Type B pancreatic cell (in vitro differentiated cells): ENCODE data around the gene PHLPP2. TPM values are rescaled to one million over a fixed set of nuclear protein-coding genes. Genes with fewer than 3 reads are reported as not detected.

ENCODE experiments used
- DNase-seq: peaks from one replicate; pipeline ENCODE4 v3.0.0; 2021; ENCODE audit warnings: mixed read lengths; ENCODE audit not compliant: unreplicated experiment; ENCODE audit errors: extremely low spot score
- H3K27ac Mint-ChIP-seq: 2 replicates; pipeline ENCODE4 v1.8.0; 2021; ENCODE audit warnings: mild to moderate bottlenecking, mixed read lengths
- H3K27me3 Mint-ChIP-seq: 2 replicates; pipeline ENCODE4 v1.8.0; 2021; ENCODE audit warnings: mixed read lengths
- H3K36me3 Mint-ChIP-seq: 2 replicates; pipeline ENCODE4 v1.8.0; 2021; ENCODE audit warnings: mixed read lengths
- H3K4me1 Mint-ChIP-seq: one replicate; pipeline ENCODE4 v1.8.0; 2021; ENCODE audit warnings: mixed read lengths; ENCODE audit not compliant: unreplicated experiment
- H3K4me3 Mint-ChIP-seq: 2 replicates; pipeline ENCODE4 v1.8.0; 2021; ENCODE audit warnings: mild to moderate bottlenecking, mixed read lengths
- H3K9me3 Mint-ChIP-seq: 2 replicates; pipeline ENCODE4 v1.8.0; 2021; ENCODE audit warnings: mixed read lengths
- total RNA-seq: library from RNA; stranded (reverse); gene quantifications from 2 replicates; pipeline ENCODE4 v1.2.1, GENCODE V29; 2021; ENCODE audit warnings: low replicate concordance
- TF ChIP-seq, protein P1 (sequence below): fragments of 200-600 bp; sonication (generic); conservative IDR thresholded peaks from 2 replicates; pipeline ENCODE4 v1.5.0; 2021; ENCODE audit warnings: antibody characterized with exemption, mild to moderate bottlenecking

PHLPP2 gene
- total RNA-seq, 1 donor from 2014 or later: 12.0 TPM

DNA sequence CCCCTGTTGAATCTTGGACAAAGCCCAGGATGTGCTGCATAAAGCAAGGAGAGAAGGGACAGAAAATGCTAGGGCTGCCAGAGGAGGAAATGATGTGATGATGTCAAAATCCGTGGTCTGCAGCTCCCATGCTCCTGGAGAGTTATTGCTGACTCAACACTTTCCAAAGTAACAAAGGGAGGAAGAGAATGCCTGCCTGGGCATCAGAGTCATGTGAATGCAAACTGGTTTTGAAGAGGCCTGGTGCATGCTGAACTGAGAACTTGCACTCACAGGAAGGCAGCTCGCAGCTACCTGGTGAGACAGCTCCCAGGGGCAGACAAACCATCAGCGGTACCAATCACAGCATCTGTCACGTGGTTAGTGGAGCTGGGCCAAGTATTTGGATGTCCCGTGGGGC lies 95.7 kb downstream of the PHLPP2 start:
- Mint-ChIP-seq H3K4me3 (peak overlapping the region; percentile 73), H3K4me1 (peaks cover 14% of the 10 kb centered on the region), H3K36me3 (peaks cover 5% of the 10 kb centered on the region), H3K9me3 (peaks cover 3% of the 10 kb centered on the region), H3K27ac (peak overlapping the region; percentile 82), H3K27me3 (peaks cover 18% of the 10 kb centered on the region)
- DNase-seq: no peak
- TF ChIP-seq, protein P1, sequence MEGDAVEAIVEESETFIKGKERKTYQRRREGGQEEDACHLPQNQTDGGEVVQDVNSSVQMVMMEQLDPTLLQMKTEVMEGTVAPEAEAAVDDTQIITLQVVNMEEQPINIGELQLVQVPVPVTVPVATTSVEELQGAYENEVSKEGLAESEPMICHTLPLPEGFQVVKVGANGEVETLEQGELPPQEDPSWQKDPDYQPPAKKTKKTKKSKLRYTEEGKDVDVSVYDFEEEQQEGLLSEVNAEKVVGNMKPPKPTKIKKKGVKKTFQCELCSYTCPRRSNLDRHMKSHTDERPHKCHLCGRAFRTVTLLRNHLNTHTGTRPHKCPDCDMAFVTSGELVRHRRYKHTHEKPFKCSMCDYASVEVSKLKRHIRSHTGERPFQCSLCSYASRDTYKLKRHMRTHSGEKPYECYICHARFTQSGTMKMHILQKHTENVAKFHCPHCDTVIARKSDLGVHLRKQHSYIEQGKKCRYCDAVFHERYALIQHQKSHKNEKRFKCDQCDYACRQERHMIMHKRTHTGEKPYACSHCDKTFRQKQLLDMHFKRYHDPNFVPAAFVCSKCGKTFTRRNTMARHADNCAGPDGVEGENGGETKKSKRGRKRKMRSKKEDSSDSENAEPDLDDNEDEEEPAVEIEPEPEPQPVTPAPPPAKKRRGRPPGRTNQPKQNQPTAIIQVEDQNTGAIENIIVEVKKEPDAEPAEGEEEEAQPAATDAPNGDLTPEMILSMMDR: no peak

DNA sequence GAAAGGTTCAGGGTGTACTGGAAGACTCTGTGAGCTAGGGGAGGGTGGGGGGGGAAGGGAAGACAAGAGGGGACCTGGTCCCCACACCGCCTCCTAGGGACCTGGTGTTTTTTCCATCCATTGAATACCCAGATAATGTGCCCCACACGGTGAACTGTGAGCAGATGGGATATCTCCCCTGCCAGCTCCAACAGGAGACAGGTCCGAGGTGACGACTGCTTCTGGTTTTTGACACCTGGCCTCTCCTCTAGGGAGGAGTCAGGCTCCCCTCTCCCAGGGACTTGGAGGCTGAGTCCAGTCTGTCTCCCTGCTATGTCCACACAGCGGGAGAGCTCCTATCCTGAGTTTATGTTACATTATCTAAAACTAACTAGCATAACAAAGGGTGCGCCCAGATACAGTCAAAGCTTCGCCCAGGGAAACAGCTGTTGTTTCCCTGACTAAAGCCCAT lies 96.7 kb downstream of the PHLPP2 start:
- Mint-ChIP-seq H3K9me3 (peaks cover 3% of the 10 kb centered on the region), H3K27me3 (peaks cover 18% of the 10 kb centered on the region), H3K4me3 (peak overlapping the region; percentile 89), H3K27ac (peak overlapping the region; percentile 82), H3K4me1 (peaks cover 14% of the 10 kb centered on the region), H3K36me3 (peaks cover 5% of the 10 kb centered on the region)
- no peak for DNase-seq
- TF ChIP-seq, protein P1: no peak

DNA sequence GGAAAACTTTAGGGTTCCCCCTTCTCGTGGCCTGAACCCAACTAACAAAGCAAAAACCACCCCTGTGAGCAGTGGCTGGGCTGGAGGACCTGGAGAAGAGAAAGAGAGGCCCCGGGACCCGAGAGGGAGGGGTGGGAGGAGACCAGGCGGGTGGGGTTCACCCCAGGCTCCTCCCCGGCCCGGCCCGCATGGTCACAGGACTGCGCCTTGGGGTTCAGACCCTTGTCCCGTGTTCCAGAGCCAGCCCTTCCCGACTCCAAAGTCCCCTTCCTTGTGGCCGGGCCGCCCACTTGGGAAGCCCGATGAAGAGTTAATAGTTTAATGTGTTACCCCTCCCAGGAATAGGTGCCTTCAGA lies 97.7 kb downstream of the PHLPP2 start:
- Mint-ChIP-seq H3K4me3 (peak overlapping the region; percentile 89), H3K4me1 (peaks cover 14% of the 10 kb centered on the region), H3K36me3 (peaks cover 5% of the 10 kb centered on the region), H3K27me3 (peaks cover 22% of the 10 kb centered on the region), H3K9me3 (peaks cover 8% of the 10 kb centered on the region), H3K27ac (peak overlapping the region; percentile 72)
- TF ChIP-seq, protein P1: no peak
- DNase-seq: no peak

DNA sequence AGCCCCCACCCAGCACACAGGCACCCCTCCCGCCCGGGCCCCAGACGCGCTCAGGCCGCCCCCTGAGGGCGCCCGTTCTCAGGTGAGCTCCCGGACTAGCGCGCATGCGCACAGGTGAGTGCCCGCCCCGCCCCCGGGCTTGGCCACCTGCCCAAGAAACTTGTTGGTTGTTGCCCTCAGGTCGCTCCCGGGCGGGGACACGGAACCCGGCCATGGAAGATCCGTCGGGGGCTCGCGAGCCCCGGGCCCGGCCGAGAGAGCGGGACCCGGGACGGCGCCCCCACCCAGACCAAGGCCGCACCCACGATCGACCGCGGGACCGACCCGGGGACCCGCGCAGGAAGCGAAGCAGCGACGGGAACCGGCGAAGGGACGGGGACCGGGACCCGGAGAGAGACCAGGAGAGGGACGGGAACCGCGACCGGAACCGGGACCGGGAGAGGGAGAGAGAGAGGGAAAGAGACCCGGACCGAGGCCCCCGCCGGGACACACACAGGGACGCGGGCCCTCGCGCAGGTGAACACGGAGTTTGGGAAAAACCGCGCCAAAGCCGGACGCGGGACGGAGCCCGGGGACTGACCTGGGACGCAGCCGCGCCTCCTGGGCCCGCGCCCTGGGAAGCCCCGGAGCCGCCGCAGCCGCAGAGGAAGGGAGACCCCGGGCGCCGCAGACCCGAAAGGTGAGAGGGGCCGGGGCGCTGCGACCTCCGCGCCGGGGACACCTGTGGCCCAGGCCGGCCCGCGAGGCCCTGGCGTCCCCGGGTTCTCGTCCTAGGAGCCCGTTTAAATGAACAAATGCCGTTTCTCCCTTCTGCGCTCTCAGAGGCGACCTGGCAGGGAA lies 98.3 kb downstream of the PHLPP2 start, which contains the start of gene MARVELD3:
Gene MARVELD3, plus strand, starts transcription at position 167 of the 840 bp plus-strand sequence. Its CDS starts 46 bp downstream, at position 213.
- peak; percentile 90 for DNase-seq
- peak within 1 kb of the TSS; percentile 89 for H3K4me3 Mint-ChIP-seq
- TF ChIP-seq, protein P1: no peak
- peaks cover 5% of the 10 kb centered on the region for H3K36me3 Mint-ChIP-seq
- peaks cover 23% of the 10 kb centered on the region for H3K27me3 Mint-ChIP-seq
- peak within 1 kb of the TSS; percentile 72 for H3K27ac Mint-ChIP-seq
- peaks cover 8% of the 10 kb centered on the region for H3K9me3 Mint-ChIP-seq
- H3K4me1 Mint-ChIP-seq: peaks cover 14% of the 10 kb centered on the region

DNA sequence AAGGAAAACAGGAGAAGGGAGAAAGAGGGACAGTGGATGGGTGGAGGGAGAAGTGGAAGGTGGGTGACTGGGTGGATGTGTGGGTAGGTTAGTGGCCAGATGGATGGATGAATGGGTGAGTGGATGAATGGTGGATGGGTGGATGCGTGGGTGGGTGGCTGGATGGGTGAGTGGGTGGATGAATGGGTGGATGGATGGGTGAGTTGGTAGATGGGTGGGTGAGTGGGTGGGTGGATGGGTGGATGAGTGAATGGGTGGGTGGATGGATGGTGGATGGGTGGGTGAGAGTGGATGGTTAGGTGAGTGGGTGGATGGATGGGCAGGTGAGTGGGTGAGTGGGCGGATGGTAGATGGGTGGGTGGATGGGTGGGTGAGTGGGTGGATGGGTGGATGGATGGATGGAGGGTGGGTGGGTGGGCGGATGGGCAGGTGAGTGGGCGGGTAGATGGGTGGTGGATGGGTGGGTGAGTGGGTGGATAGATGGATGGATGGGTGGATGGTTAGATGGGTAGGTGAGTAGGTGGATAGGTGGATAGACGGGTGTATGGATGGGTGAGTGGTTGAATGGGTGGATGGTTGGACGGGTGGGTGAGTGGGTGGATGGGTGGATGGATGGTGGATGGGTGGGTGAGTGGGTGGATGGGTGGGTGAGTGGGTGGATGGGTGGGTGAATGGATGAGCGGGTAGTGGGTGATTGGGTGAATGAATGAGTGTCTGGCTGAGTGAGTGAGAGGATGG lies 99.2 kb downstream of the PHLPP2 start:
- Mint-ChIP-seq H3K4me1 (peaks cover 14% of the 10 kb centered on the region), H3K27ac (no peak overlapping the region), H3K4me3 (peak overlapping the region; percentile 70), H3K27me3 (peaks cover 30% of the 10 kb centered on the region), H3K36me3 (no peaks in the 10 kb centered on the region), H3K9me3 (peaks cover 4% of the 10 kb centered on the region)
- DNase-seq: no peak
- TF ChIP-seq, protein P1: no peak
